HEK293T (cell line): ENCODE results near the gene B3GNT7.

Source experiments
- BHLHE40 ChIP-seq: fragments of 450-650 bp; IDR thresholded peaks from 2 replicates; pipeline ENCODE4 v1.6.1; 2016; ENCODE audit warnings: mild to moderate bottlenecking, moderate library complexity, borderline replicate concordance
- ELF4 ChIP-seq: fragments of 450-650 bp; IDR thresholded peaks from 2 replicates; pipeline ENCODE4 v1.6.1; 2017; ENCODE audit warnings: antibody characterized with exemption
- FOXM1 ChIP-seq: fragments of 450-650 bp; IDR thresholded peaks from 2 replicates; pipeline ENCODE4 v1.6.1; 2017; ENCODE audit warnings: mild to moderate bottlenecking, borderline replicate concordance
- SP1 ChIP-seq: fragments of 450-650 bp; IDR thresholded peaks from 2 replicates; pipeline ENCODE4 v1.6.1; 2017
- SUZ12 ChIP-seq: fragments of 450-650 bp; IDR thresholded peaks from 2 replicates; pipeline ENCODE4 v1.6.1; 2016; ENCODE audit warnings: mild to moderate bottlenecking
- TARDBP ChIP-seq: fragments of 450-650 bp; IDR thresholded peaks from 2 replicates; pipeline ENCODE4 v1.6.1; 2016

GRCh38 chr2:231425291-231425810, 29.8 kb downstream of the B3GNT7 start:
- TF ChIP-seq FOXM1 = no peak
- no peak for TF ChIP-seq TARDBP
- TF ChIP-seq SP1 = no peak
- no peak for TF ChIP-seq ELF4
- TF ChIP-seq SUZ12 = no peak
- TF ChIP-seq BHLHE40 = no peak
